H1 (cell line): ENCODE measurements around the gene BECN2. TPM values are rescaled to one million over a fixed set of nuclear protein-coding genes. Genes with fewer than 3 reads are reported as not detected.

Source experiments
- CTCF ChIA-PET: fragments of 300-600 bp; sonication (Branson Sonifier 250); formaldehyde crosslinking; loops from one replicate; lab custom pipeline; 2021; ENCODE audit not compliant: partially characterized antibody; lab: Charles Lee
- POLR2A ChIA-PET: fragments of 300-600 bp; sonication (Branson Sonifier 250); formaldehyde crosslinking; loops from one replicate; lab custom pipeline; 2021; ENCODE audit warnings: inconsistent platforms; ENCODE audit not compliant: partially characterized antibody; lab: Charles Lee
- DNase-seq, 2 experiments: peaks; one replicate each; pipeline versions ENCODE4 v3.0.0 to v3.0.0-alpha.2; 2010 to 2022; ENCODE audit warnings: low spot score in 2 of 2, low read depth in 1 of 2, mixed read lengths in 1 of 2
- FAIRE-seq: peaks from 2 replicates; lab custom pipeline; 2011; peaks lifted over from hg19 to GRCh38; lab: Jason Lieb, UNC
- H2AFZ ChIP-seq: 2 replicates; pipeline ENCODE4 v1.8.1; 2012; ENCODE audit warnings: low read length, inconsistent platforms
- H2AK5ac ChIP-seq: 2 replicates; pipeline ENCODE4 v1.6.1; 2013; ENCODE audit warnings: low read depth, low read length
- H2BK120ac ChIP-seq: replicated peaks from 2 replicates; pipeline ENCODE3; 2013; ENCODE audit warnings: low read depth, low read length, inconsistent platforms
- H2BK12ac ChIP-seq: 2 replicates; pipeline ENCODE4 v1.6.1; 2013; ENCODE audit warnings: low read depth, low read length
- H2BK15ac ChIP-seq: 2 replicates; pipeline ENCODE4 v1.6.1; 2013; ENCODE audit warnings: low read length
- H2BK20ac ChIP-seq: 2 replicates; pipeline ENCODE4 v1.6.1; 2013; ENCODE audit warnings: low read length
- H2BK5ac ChIP-seq: 2 replicates; pipeline ENCODE4 v1.6.1; 2013; ENCODE audit warnings: low read depth, low read length
- H3K14ac ChIP-seq: 2 replicates; pipeline ENCODE4 v1.6.1; 2013; ENCODE audit warnings: inconsistent platforms; ENCODE audit not compliant: insufficient read length
- H3K18ac ChIP-seq: 2 replicates; pipeline ENCODE4 v1.6.1; 2013; ENCODE audit warnings: low read length; ENCODE audit errors: extremely low read depth
- H3K23ac ChIP-seq: 2 replicates; pipeline ENCODE4 v1.6.1; 2013; ENCODE audit warnings: inconsistent platforms; ENCODE audit not compliant: insufficient read length
- H3K23me2 ChIP-seq: 2 replicates; pipeline ENCODE4 v1.6.1; 2013; ENCODE audit warnings: low read depth, low read length
- H3K27ac ChIP-seq: 2 replicates; pipeline ENCODE4 v1.6.1; 2011; ENCODE audit warnings: low read depth, low read length, inconsistent platforms
- H3K27me3 ChIP-seq, 4 experiments: replicated peaks in 1 of 4; 1 replicate in 1 of 4; 2 replicates in 3 of 4; pipeline versions ENCODE4 v1.6.1 to v1.8.1; 2011 to 2013; ENCODE audit warnings: low read length in 3 of 4, mild to moderate bottlenecking in 3 of 4, inconsistent platforms in 2 of 4, mixed read lengths in 2 of 4, moderate library complexity in 1 of 4; ENCODE audit not compliant: control insufficient read depth in 3 of 4, insufficient read depth in 3 of 4; ENCODE audit errors: extremely low read depth in 1 of 4
- H3K36me3 ChIP-seq, 4 experiments: 2 replicates each; pipeline versions ENCODE4 v1.6.1 to v1.8.1; 2011 to 2013; ENCODE audit warnings: mild to moderate bottlenecking in 4 of 4, low read length in 3 of 4, moderate library complexity in 2 of 4, control low read depth in 1 of 4, inconsistent platforms in 1 of 4; ENCODE audit not compliant: insufficient read depth in 4 of 4, control insufficient read depth in 2 of 4
- H3K4ac ChIP-seq: replicated peaks from 2 replicates; pipeline ENCODE3; 2013; ENCODE audit warnings: low read length, low read depth, mixed read lengths, inconsistent platforms; ENCODE audit not compliant: insufficient read length
- H3K4me1 ChIP-seq, 4 experiments: replicated peaks in 1 of 4; 1 replicate in 1 of 4; 2 replicates in 3 of 4; pipeline versions ENCODE4 v1.6.1 to v1.8.1; 2011 to 2013; ENCODE audit warnings: low read length in 3 of 4, inconsistent platforms in 2 of 4, mixed read lengths in 1 of 4; ENCODE audit not compliant: insufficient read depth in 4 of 4, control insufficient read depth in 3 of 4
- H3K4me2 ChIP-seq, 2 experiments: 2 replicates each; pipeline versions ENCODE4 v1.6.1 to v1.8.1; 2011 to 2013; ENCODE audit warnings: low read depth in 2 of 2, low read length in 2 of 2, control low read depth in 1 of 2, inconsistent platforms in 1 of 2, mild to moderate bottlenecking in 1 of 2; ENCODE audit not compliant: insufficient read depth in 1 of 2
- H3K4me3 ChIP-seq, 4 experiments: fragments of 200-600, 300-600 bp in 1 of 4; sonication (generic), shearing (Covaris generic), sonication (Bioruptor Twin) in 1 of 4; 2 replicates each; pipeline versions ENCODE4 v1.5.1 to v1.8.1; 2011 to 2016; ENCODE audit warnings: low read length in 4 of 4, low read depth in 3 of 4, control low read depth in 2 of 4, inconsistent platforms in 2 of 4, mild to moderate bottlenecking in 2 of 4, mixed read lengths in 1 of 4, moderate library complexity in 1 of 4; ENCODE audit not compliant: insufficient read depth in 2 of 4; ENCODE audit errors: extremely low read depth in 1 of 4
- H3K56ac ChIP-seq: replicated peaks from 2 replicates; pipeline ENCODE3; 2013; ENCODE audit warnings: low read depth, mild to moderate bottlenecking, mixed read lengths, low read length, inconsistent platforms; ENCODE audit not compliant: insufficient read length
- H3K79me1 ChIP-seq: 2 replicates; pipeline ENCODE4 v1.6.1; 2013; ENCODE audit warnings: low read depth, low read length, control low read depth
- H3K79me2 ChIP-seq, 2 experiments: 2 replicates each; pipeline versions ENCODE4 v1.6.1 to v1.8.1; 2012 to 2013; ENCODE audit warnings: low read length in 2 of 2, mild to moderate bottlenecking in 2 of 2, inconsistent platforms in 1 of 2; ENCODE audit not compliant: insufficient read depth in 2 of 2, control insufficient read depth in 1 of 2
- H3K9ac ChIP-seq, 4 experiments: replicated peaks in 1 of 4; 1 replicate in 1 of 4; 2 replicates in 3 of 4; pipeline versions ENCODE4 v1.6.1 to v1.8.1; 2011 to 2013; ENCODE audit warnings: low read depth in 3 of 4, low read length in 3 of 4, control low read depth in 2 of 4, mild to moderate bottlenecking in 2 of 4, moderate library complexity in 2 of 4, inconsistent platforms in 1 of 4; ENCODE audit errors: extremely low read depth in 1 of 4
- H3K9me3 ChIP-seq, 2 experiments: 2 replicates each; pipeline versions ENCODE4 v1.6.1 to v1.8.1; 2012 to 2013; ENCODE audit warnings: mild to moderate bottlenecking in 2 of 2, moderate library complexity in 2 of 2, control low read depth in 1 of 2, inconsistent platforms in 1 of 2, low read depth in 1 of 2, low read length in 1 of 2, mixed read lengths in 1 of 2; ENCODE audit not compliant: insufficient read depth in 2 of 2
- H4K20me1 ChIP-seq, 2 experiments: replicated peaks in 1 of 2; 2 replicates each; pipeline versions ENCODE3 to v1.8.1; 2011 to 2013; ENCODE audit warnings: inconsistent platforms in 2 of 2, low read length in 2 of 2, mild to moderate bottlenecking in 1 of 2; ENCODE audit not compliant: insufficient read depth in 2 of 2, control insufficient read depth in 1 of 2
- H4K5ac ChIP-seq: 2 replicates; pipeline ENCODE4 v1.6.1; 2013; ENCODE audit warnings: low read length, low read depth, mixed read lengths, inconsistent platforms; ENCODE audit not compliant: insufficient read length
- H4K8ac ChIP-seq: 2 replicates; pipeline ENCODE4 v1.8.0; 2013; ENCODE audit warnings: mild to moderate bottlenecking, moderate library complexity, low read length, inconsistent platforms; ENCODE audit not compliant: insufficient read depth; ENCODE audit errors: extremely low read depth
- H4K91ac ChIP-seq: replicated peaks from 2 replicates; pipeline ENCODE3; 2013; ENCODE audit warnings: low read length, mixed read lengths, inconsistent platforms; ENCODE audit not compliant: insufficient read length
- RAD21 ChIP-seq, 2 experiments: IDR thresholded peaks in 1 of 2; conservative IDR thresholded peaks in 1 of 2; 2 replicates each; pipeline ENCODE4 v1.6.1; 2011; ENCODE audit warnings: low read depth in 2 of 2, low read length in 2 of 2, improper control_type of control experiment in 1 of 2, inconsistent platforms in 1 of 2, mild to moderate bottlenecking in 1 of 2, moderate library complexity in 1 of 2
- WGBS, 2 experiments: shearing (Covaris generic) in 1 of 2; methylation state at CpG; one replicate each; pipeline versions ENCODE4 v1.1.6 to v1.1.7; 2013 to 2015; ENCODE audit warnings: low lambda C conversion rate in 2 of 2, mixed read lengths in 2 of 2, inconsistent platforms in 1 of 2, low coverage in 1 of 2, missing lambda C conversion rate in 1 of 2; ENCODE audit not compliant: insufficient replicate concordance in 2 of 2, insufficient coverage in 1 of 2, insufficient read length in 1 of 2; ENCODE audit errors: extremely low coverage in 1 of 2, missing lambda C conversion rate in 1 of 2; 5-methylcytosine and 5-hydroxymethylcytosine counted together
- long read RNA-seq, 2 experiments: library from RNA in 1 of 2; library from capped mRNA in 1 of 2; stranded (forward); transcript quantifications; one replicate each; pipeline ENCODE4 v2.0.0, GENCODE V29; 2021; ENCODE audit warnings: inconsistent platforms in 1 of 2
- polyA minus RNA-seq, 3 experiments: library from RNA; depleted of rRNA, polyadenylated mRNA; stranded (reverse); fragments of >200 nt; gene quantifications; 1 replicate in 2 of 3; 2 replicates in 1 of 3; pipeline ENCODE4 v1.2.3, GENCODE V29; 2011
- polyA plus RNA-seq, 7 experiments: library from polyadenylated mRNA; depleted of rRNA in 3 of 7; stranded (reverse) in 5 of 7; unstranded in 2 of 7; fragments of >200 nt in 5 of 7; fragments of 200-250 nt in 2 of 7; gene quantifications; 1 replicate in 5 of 7; 2 replicates in 1 of 7; 4 replicates in 1 of 7; pipeline versions ENCODE4 v1.2.1 to v1.2.3, GENCODE V29; 2011 to 2013; ENCODE audit warnings: missing spikeins in 2 of 7, mixed read lengths in 2 of 7
- total RNA-seq: library from RNA; stranded (reverse); fragmentation: NEBNext Ultra II Directional; extraction: Animal tissue kit (Norgen Biotek cat#: 25700); gene quantifications from 2 replicates; pipeline ENCODE4 v1.2.1, GENCODE V29; 2021
- TF ChIP-seq, protein P1 (sequence below): IDR thresholded peaks from 2 replicates; pipeline ENCODE4 v1.6.1; 2011; ENCODE audit warnings: low read length, improper control_type of control experiment
- TF ChIP-seq, protein P2 (sequence below), 3 experiments: IDR thresholded peaks; 1 replicate in 2 of 3; 2 replicates in 1 of 3; pipeline versions ENCODE4 v1.5.1 to v1.6.1; 2011; ENCODE audit warnings: low read length in 3 of 3, mild to moderate bottlenecking in 3 of 3, inconsistent platforms in 2 of 3, low read depth in 1 of 3, moderate library complexity in 1 of 3; ENCODE audit not compliant: insufficient read depth in 1 of 3; ENCODE audit errors: control extremely low read depth in 1 of 3

The BECN2 gene, protein sequence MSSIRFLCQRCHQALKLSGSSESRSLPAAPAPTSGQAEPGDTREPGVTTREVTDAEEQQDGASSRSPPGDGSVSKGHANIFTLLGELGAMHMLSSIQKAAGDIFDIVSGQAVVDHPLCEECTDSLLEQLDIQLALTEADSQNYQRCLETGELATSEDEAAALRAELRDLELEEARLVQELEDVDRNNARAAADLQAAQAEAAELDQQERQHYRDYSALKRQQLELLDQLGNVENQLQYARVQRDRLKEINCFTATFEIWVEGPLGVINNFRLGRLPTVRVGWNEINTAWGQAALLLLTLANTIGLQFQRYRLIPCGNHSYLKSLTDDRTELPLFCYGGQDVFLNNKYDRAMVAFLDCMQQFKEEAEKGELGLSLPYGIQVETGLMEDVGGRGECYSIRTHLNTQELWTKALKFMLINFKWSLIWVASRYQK
- total RNA-seq (not detected in 2 replicates), polyA plus RNA-seq (2011; rRNA removed) (not detected in 2 replicates), polyA minus RNA-seq (2011; rRNA and poly(A)+ RNA removed) (not detected in 2 replicates)
- not detected for polyA plus RNA-seq (2011; cell fraction: cytosol; rRNA removed)
- not detected for polyA plus RNA-seq (2011; cell fraction: nucleus; rRNA removed)
- not detected in 4 replicates for polyA plus RNA-seq (2012, experiment 1 of 2)
- polyA plus RNA-seq (2012, experiment 2 of 2) = not detected
- not detected for polyA plus RNA-seq (2013, experiment 1 of 2)
- not detected for polyA plus RNA-seq (2013, experiment 2 of 2)
- not detected for polyA minus RNA-seq (2011; cell fraction: cytosol; rRNA and poly(A)+ RNA removed)
- not detected for polyA minus RNA-seq (2011; cell fraction: nucleus; rRNA and poly(A)+ RNA removed)
- long read RNA-seq, experiment 1 = 0 reads
- long read RNA-seq, experiment 2 = 0 reads

DNA sequence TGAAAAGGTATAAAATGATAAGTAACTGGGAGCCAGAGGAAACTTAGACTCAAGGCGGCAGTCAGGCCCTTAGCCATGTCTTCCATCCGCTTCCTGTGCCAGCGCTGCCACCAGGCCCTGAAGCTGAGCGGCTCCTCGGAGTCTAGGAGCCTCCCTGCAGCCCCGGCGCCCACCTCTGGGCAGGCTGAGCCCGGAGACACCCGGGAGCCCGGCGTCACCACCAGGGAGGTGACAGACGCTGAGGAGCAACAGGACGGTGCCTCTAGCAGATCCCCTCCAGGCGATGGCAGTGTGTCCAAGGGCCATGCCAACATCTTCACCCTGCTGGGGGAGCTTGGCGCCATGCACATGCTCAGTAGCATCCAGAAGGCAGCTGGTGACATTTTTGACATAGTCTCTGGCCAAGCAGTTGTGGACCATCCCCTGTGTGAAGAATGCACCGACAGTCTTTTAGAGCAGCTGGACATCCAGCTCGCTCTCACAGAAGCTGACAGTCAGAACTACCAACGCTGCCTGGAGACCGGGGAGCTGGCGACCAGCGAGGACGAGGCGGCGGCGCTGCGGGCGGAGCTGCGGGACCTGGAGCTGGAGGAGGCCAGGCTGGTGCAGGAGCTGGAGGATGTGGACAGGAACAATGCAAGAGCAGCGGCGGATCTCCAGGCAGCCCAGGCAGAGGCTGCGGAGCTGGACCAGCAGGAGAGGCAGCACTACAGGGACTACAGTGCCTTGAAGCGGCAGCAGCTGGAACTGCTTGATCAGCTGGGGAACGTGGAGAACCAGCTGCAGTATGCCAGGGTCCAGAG is at the start of gene BECN2:
Gene BECN2, plus strand, starts transcription at position 76 of the 803 bp plus-strand sequence. Its CDS starts 0 bp downstream, at position 76.
- no peak for FAIRE-seq

More for the DNA sequence above, at the start of gene BECN2:
- H3K27me3 ChIP-seq = no peaks in the 10 kb centered on the region
- no peaks in the 10 kb centered on the region for H3K36me3 ChIP-seq
- H3K4me2 ChIP-seq = no peak within 1 kb of the TSS
- H3K79me1 ChIP-seq = no peaks in the 10 kb centered on the region
- H3K14ac ChIP-seq = no peak within 1 kb of the TSS
- DNase-seq = no peak
- no peak within 1 kb of the TSS for H3K27ac ChIP-seq
- H3K56ac ChIP-seq = no peak within 1 kb of the TSS
- CTCF ChIA-PET = interaction anchor here (0.8 to 2.8 kb wide), 9 partner anchors 11 to 125 kb away, joined by 3 to 14 read pairs (median 4); no protein-coding TSS in a partner anchor
- no peak within 1 kb of the TSS for H3K9ac ChIP-seq
- peak; percentile 30 to 35 for TF ChIP-seq RAD21 (IDR thresholded peaks at IDR 0.05 in 1 of 2, conservative IDR thresholded peaks at IDR 0.05 in 1 of 2; ENCODE audit: low read depth in 2 of 2, low read length in 2 of 2)
- TF ChIP-seq, protein P1, sequence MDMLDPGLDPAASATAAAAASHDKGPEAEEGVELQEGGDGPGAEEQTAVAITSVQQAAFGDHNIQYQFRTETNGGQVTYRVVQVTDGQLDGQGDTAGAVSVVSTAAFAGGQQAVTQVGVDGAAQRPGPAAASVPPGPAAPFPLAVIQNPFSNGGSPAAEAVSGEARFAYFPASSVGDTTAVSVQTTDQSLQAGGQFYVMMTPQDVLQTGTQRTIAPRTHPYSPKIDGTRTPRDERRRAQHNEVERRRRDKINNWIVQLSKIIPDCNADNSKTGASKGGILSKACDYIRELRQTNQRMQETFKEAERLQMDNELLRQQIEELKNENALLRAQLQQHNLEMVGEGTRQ = no peak
- TF ChIP-seq, protein P2, sequence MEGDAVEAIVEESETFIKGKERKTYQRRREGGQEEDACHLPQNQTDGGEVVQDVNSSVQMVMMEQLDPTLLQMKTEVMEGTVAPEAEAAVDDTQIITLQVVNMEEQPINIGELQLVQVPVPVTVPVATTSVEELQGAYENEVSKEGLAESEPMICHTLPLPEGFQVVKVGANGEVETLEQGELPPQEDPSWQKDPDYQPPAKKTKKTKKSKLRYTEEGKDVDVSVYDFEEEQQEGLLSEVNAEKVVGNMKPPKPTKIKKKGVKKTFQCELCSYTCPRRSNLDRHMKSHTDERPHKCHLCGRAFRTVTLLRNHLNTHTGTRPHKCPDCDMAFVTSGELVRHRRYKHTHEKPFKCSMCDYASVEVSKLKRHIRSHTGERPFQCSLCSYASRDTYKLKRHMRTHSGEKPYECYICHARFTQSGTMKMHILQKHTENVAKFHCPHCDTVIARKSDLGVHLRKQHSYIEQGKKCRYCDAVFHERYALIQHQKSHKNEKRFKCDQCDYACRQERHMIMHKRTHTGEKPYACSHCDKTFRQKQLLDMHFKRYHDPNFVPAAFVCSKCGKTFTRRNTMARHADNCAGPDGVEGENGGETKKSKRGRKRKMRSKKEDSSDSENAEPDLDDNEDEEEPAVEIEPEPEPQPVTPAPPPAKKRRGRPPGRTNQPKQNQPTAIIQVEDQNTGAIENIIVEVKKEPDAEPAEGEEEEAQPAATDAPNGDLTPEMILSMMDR (IDR thresholded peaks at IDR 0.05; ENCODE audit: control extremely low read depth in 1 of 3, insufficient read depth in 1 of 3, low read depth in 1 of 3, low read length in 3 of 3) = peak in 1 of 3 experiments; percentile 2; a peak in 2 of 4 replicates
- TF ChIP-seq, all 59 proteins: peak for 2
- no peak within 1 kb of the TSS for H4K5ac ChIP-seq
- H2BK12ac ChIP-seq = no peak within 1 kb of the TSS; the same call in 1 of the 2 replicates
- no peak within 1 kb of the TSS for H2BK15ac ChIP-seq
- POLR2A ChIA-PET = interaction anchor here (0.6 kb wide), 1 partner anchor 39 kb away, joined by 6 read pairs; no protein-coding TSS in a partner anchor
- no peak within 1 kb of the TSS for H2BK20ac ChIP-seq
- H4K91ac ChIP-seq = no peak within 1 kb of the TSS
- H3K79me2 ChIP-seq = no peaks in the 10 kb centered on the region
- no peaks in the 10 kb centered on the region for H3K4me1 ChIP-seq
- H2AFZ ChIP-seq = no peak within 1 kb of the TSS; the same call in 1 of the 2 replicates
- H2AK5ac ChIP-seq = no peak within 1 kb of the TSS
- H4K20me1 ChIP-seq = no peaks in the 10 kb centered on the region
- no peak within 1 kb of the TSS for H2BK5ac ChIP-seq
- H3K4me3 ChIP-seq = no peak within 1 kb of the TSS
- H3K9me3 ChIP-seq = no peaks in the 10 kb centered on the region
- 92% methylated on average over 33 of the region's 33 CpGs; no CpG with 5 or more reads in 1 of the 2 experiments for WGBS, 2 experiments
- H4K8ac ChIP-seq = no peak within 1 kb of the TSS; the same call in none of the 2 replicates
- no peak within 1 kb of the TSS for H2BK120ac ChIP-seq
- H3K23ac ChIP-seq = no peak within 1 kb of the TSS
- H3K4ac ChIP-seq = no peak within 1 kb of the TSS
- H3K23me2 ChIP-seq = no peaks in the 10 kb centered on the region
- H3K18ac ChIP-seq = no peak within 1 kb of the TSS
